Right atrium auricular region (tissue), 2 donors: ENCODE measurements around the gene TMEM174. TPM values are rescaled to one million over a fixed set of nuclear protein-coding genes. Genes with fewer than 3 reads are reported as not detected.
"Not testable (repeated sequence)": the region's sequence is repeated elsewhere in the genome, so short reads cannot be mapped to it uniquely, and the experiment has no call there.

Experiments used
- DNase-seq: peaks from one replicate; pipeline ENCODE4 v3.0.0-alpha.2; 2019; ENCODE audit warnings: low spot score
- H3K27ac ChIP-seq, 2 donors: fragments of 200-600 bp; sonication (generic); 1 replicate in 1 of 2; 2 replicates in 1 of 2; pipeline ENCODE4 v1.5.1; 2016 to 2019
- H3K27me3 ChIP-seq, 2 donors: fragments of 200-600 bp; sonication (generic); one replicate each; pipeline versions ENCODE4 v1.5.1 to v1.6.0; 2017 to 2019
- H3K36me3 ChIP-seq: fragments of 200-600 bp; sonication (generic); one replicate; pipeline ENCODE4 v1.5.1; 2016
- H3K4me1 ChIP-seq, 2 donors: fragments of 200-600 bp; sonication (generic); one replicate each; pipeline versions ENCODE4 v1.5.1 to v1.6.0; 2017 to 2019
- H3K4me3 ChIP-seq, 2 donors: fragments of 200-600 bp; sonication (generic); 1 replicate in 1 of 2; 2 replicates in 1 of 2; pipeline ENCODE4 v1.5.1; 2017 to 2019; ENCODE audit warnings: mild to moderate bottlenecking in 1 of 2, moderate library complexity in 1 of 2
- H3K9me3 ChIP-seq, 2 donors: fragments of 200-600 bp; sonication (generic); one replicate each; pipeline ENCODE4 v1.5.1; 2019
- CTCF ChIP-seq, 2 donors: fragments of 200-600 bp; sonication (generic); IDR thresholded peaks; one replicate each; pipeline ENCODE4 v1.5.1; 2019; ENCODE audit warnings: antibody characterized with exemption in 2 of 2
- total RNA-seq, 2 donors: library from RNA; depleted of rRNA; stranded (reverse); fragments of >200 nt; gene quantifications; one replicate each; pipeline ENCODE4 v1.1.0, GENCODE V29; 2016

Gene TMEM174
- total RNA-seq, 2 donors from 2014 or later = not detected

GRCh38 chr5:73214996-73215395 lies 42.0 kb downstream of the TMEM174 start:
- TF ChIP-seq CTCF (IDR thresholded peaks at IDR 0.05) = no peak
- no peak for DNase-seq
- no peak overlapping the region for H3K4me3 ChIP-seq
- peaks cover 0 to 14% of the 10 kb centered on the region in 2 donors for H3K4me1 ChIP-seq
- no peak overlapping the region for H3K27ac ChIP-seq
- peaks cover 0 to 7% of the 10 kb centered on the region in 2 donors for H3K27me3 ChIP-seq
- no peaks in the 10 kb centered on the region for H3K36me3 ChIP-seq
- peaks cover 0 to 3% of the 10 kb centered on the region in 2 donors for H3K9me3 ChIP-seq

GRCh38 chr5:73215531-73215890 lies 42.5 kb downstream of the TMEM174 start:
- no peak for DNase-seq
- peaks cover 0 to 7% of the 10 kb centered on the region in 2 donors for H3K27me3 ChIP-seq
- H3K27ac ChIP-seq = no peak overlapping the region
- H3K36me3 ChIP-seq = no peaks in the 10 kb centered on the region
- H3K4me1 ChIP-seq = peaks cover 0 to 14% of the 10 kb centered on the region in 2 donors
- peak overlapping the region; percentile 12 to 43 for H3K4me3 ChIP-seq
- no peak for TF ChIP-seq CTCF (IDR thresholded peaks at IDR 0.05)
- H3K9me3 ChIP-seq = no peaks in the 10 kb centered on the region

- Histone ChIP-seq H3K4me3 (peak overlapping the region; percentile 12 to 43), H3K27ac (no peak overlapping the region), H3K36me3 (no peaks in the 10 kb centered on the region), H3K4me1 (peaks cover 0 to 14% of the 10 kb centered on the region in 2 donors), H3K27me3 (peaks cover 0 to 7% of the 10 kb centered on the region in 2 donors), H3K9me3 (no peaks in the 10 kb centered on the region)
- DNase-seq = peak; percentile 64
- peak; percentile 62 to 91 for TF ChIP-seq CTCF (IDR thresholded peaks at IDR 0.05)
Measured at GRCh38 chr5:73215891-73216610, 43.1 kb downstream of the TMEM174 start.

- TF ChIP-seq CTCF (IDR thresholded peaks at IDR 0.05) = no peak
- no peak for DNase-seq
- H3K4me3 ChIP-seq = no peak overlapping the region
- peaks cover 0 to 14% of the 10 kb centered on the region in 2 donors for H3K4me1 ChIP-seq
- no peaks in the 10 kb centered on the region for H3K9me3 ChIP-seq
- H3K27ac ChIP-seq = no peak overlapping the region
- H3K36me3 ChIP-seq = no peaks in the 10 kb centered on the region
- peaks cover 0 to 7% of the 10 kb centered on the region in 2 donors for H3K27me3 ChIP-seq
Measured at GRCh38 chr5:73218552-73219171, 45.7 kb downstream of the TMEM174 start.

- not testable (repeated sequence) for H3K9me3 ChIP-seq, H3K4me3 ChIP-seq
- H3K4me1 ChIP-seq = peaks cover 0 to 14% of the 10 kb centered on the region in 2 donors
Measured at GRCh38 chr5:73219336-73219735, 46.3 kb downstream of the TMEM174 start.

GRCh38 chr5:73221161-73221560 lies 48.2 kb downstream of the TMEM174 start:
- H3K9me3 ChIP-seq = no peaks in the 10 kb centered on the region
- peaks cover 0 to 5% of the 10 kb centered on the region in 2 donors for H3K4me1 ChIP-seq
- no peak for DNase-seq
- no peaks in the 10 kb centered on the region for H3K27me3 ChIP-seq
- no peak overlapping the region for H3K27ac ChIP-seq
- H3K36me3 ChIP-seq = no peaks in the 10 kb centered on the region
- H3K4me3 ChIP-seq = no peak overlapping the region
- TF ChIP-seq CTCF (IDR thresholded peaks at IDR 0.05) = no peak

More at GRCh38 chr5:73219336-73219735, 46.3 kb downstream of the TMEM174 start:
- H3K27ac ChIP-seq, DNase-seq, H3K27me3 ChIP-seq, H3K36me3 ChIP-seq: not testable (repeated sequence)
